ENCODE data around the gene PTTG1IP.

Gene PTTG1IP

GRCh38 chr21:44836666-44837471, 36.6 kb downstream of the PTTG1IP start:
- Histone ChIP-seq H3K27me3 (ENCODE audit: insufficient read depth, low read length) (0 out of 2 replicates have a peak, but pooled peaks cover 3% of the 10 kb centered on the region), H3K27ac (ENCODE audit: low read depth, low read length, poor library complexity, severe bottlenecking) (no peak overlapping the region), H4K20me1 (ENCODE audit: insufficient read depth, low read length) (no peaks in the 10 kb centered on the region), H3K4me3 (ENCODE audit: low read depth, low read length, poor library complexity, severe bottlenecking) (no peak overlapping the region), H2AFZ (ENCODE audit: low read length) (no peak overlapping the region), H3F3A (ENCODE audit: insufficient read depth, low read length) (no peaks in the 10 kb centered on the region), H3K4me2 (ENCODE audit: low read length) (no peak overlapping the region), H3K36me3 (ENCODE audit: insufficient read depth, low read length) (no peaks in the 10 kb centered on the region), H3K9me3 (ENCODE audit: low read length) (no peaks in the 10 kb centered on the region), H3K79me2 (ENCODE audit: insufficient read depth, low read length) (no peaks in the 10 kb centered on the region), H3K9ac (ENCODE audit: low read length) (no peak overlapping the region), H3K4me1 (ENCODE audit: insufficient read depth, low read length, severe bottlenecking) (no peaks in the 10 kb centered on the region), H3K9me2 (ENCODE audit: low read depth, low read length) (no peaks in the 10 kb centered on the region)
- TF ChIP-seq CTCF (IDR thresholded peaks at IDR 0.05; ENCODE audit: low read length) (no peak), EZH2 (IDR thresholded peaks at IDR 0.05; ENCODE audit: borderline replicate concordance, low read length) (no peak)

- Histone ChIP-seq H3K27ac (ENCODE audit: low read depth, low read length, poor library complexity, severe bottlenecking) (no peak overlapping the region), H4K20me1 (ENCODE audit: insufficient read depth, low read length) (no peaks in the 10 kb centered on the region), H3F3A (ENCODE audit: insufficient read depth, low read length) (no peaks in the 10 kb centered on the region), H3K4me1 (ENCODE audit: insufficient read depth, low read length, severe bottlenecking) (no peaks in the 10 kb centered on the region), H3K27me3 (ENCODE audit: insufficient read depth, low read length) (no peaks in the 10 kb centered on the region), H3K9ac (ENCODE audit: low read length) (no peak overlapping the region), H3K36me3 (ENCODE audit: insufficient read depth, low read length) (no peaks in the 10 kb centered on the region), H3K9me3 (ENCODE audit: low read length) (no peaks in the 10 kb centered on the region), H2AFZ (ENCODE audit: low read length) (no peak overlapping the region), H3K4me2 (ENCODE audit: low read length) (no peak overlapping the region), H3K4me3 (ENCODE audit: low read depth, low read length, poor library complexity, severe bottlenecking) (no peak overlapping the region), H3K9me2 (ENCODE audit: low read depth, low read length) (no peaks in the 10 kb centered on the region), H3K79me2 (ENCODE audit: insufficient read depth, low read length) (no peaks in the 10 kb centered on the region)
- no peak for TF ChIP-seq CTCF (IDR thresholded peaks at IDR 0.05; ENCODE audit: low read length)
- TF ChIP-seq EZH2 (IDR thresholded peaks at IDR 0.05; ENCODE audit: borderline replicate concordance, low read length): no peak
Measured at GRCh38 chr21:44836349-44836665, 37.2 kb downstream of the PTTG1IP start.

- H4K20me1 ChIP-seq (ENCODE audit: insufficient read depth, low read length): no peaks in the 10 kb centered on the region
- H3K9me2 ChIP-seq (ENCODE audit: low read depth, low read length): no peaks in the 10 kb centered on the region
- H3K4me1 ChIP-seq (ENCODE audit: insufficient read depth, low read length, severe bottlenecking): no peaks in the 10 kb centered on the region
- H3K9me3 ChIP-seq (ENCODE audit: low read length): no peaks in the 10 kb centered on the region
- no peak overlapping the region for H3K4me3 ChIP-seq (ENCODE audit: low read depth, low read length, poor library complexity, severe bottlenecking)
- no peak for TF ChIP-seq CTCF (IDR thresholded peaks at IDR 0.05; ENCODE audit: low read length)
- TF ChIP-seq EZH2 (IDR thresholded peaks at IDR 0.05; ENCODE audit: borderline replicate concordance, low read length): no peak
- H3K9ac ChIP-seq (ENCODE audit: low read length): no peak overlapping the region
- no peaks in the 10 kb centered on the region for H3F3A ChIP-seq (ENCODE audit: insufficient read depth, low read length)
- no peak overlapping the region for H3K27ac ChIP-seq (ENCODE audit: low read depth, low read length, poor library complexity, severe bottlenecking)
- no peak overlapping the region for H2AFZ ChIP-seq (ENCODE audit: low read length)
- H3K4me2 ChIP-seq (ENCODE audit: low read length): no peak overlapping the region
- H3K27me3 ChIP-seq (ENCODE audit: insufficient read depth, low read length): no peaks in the 10 kb centered on the region
- no peaks in the 10 kb centered on the region for H3K79me2 ChIP-seq (ENCODE audit: insufficient read depth, low read length)
- no peaks in the 10 kb centered on the region for H3K36me3 ChIP-seq (ENCODE audit: insufficient read depth, low read length)
Measured at GRCh38 chr21:44835647-44835973, 37.9 kb downstream of the PTTG1IP start.

Measured in OCI-LY1 (cell line).